ENCODE results near the gene KMT2A. TPM values are rescaled to one million over a fixed set of nuclear protein-coding genes. Genes with fewer than 3 reads are reported as not detected.

Gene KMT2A
- total RNA-seq, 1 experiment from 2014 or later = 62.0 TPM

GRCh38 chr11:118537409-118537980 is 101.2 kb downstream of the KMT2A start:
- H3K14ac ChIP-seq (ENCODE audit: insufficient read depth, low read length) = no peak overlapping the region
- H3K4ac ChIP-seq (ENCODE audit: low read depth, low read length) = no peak overlapping the region
- no peak overlapping the region for H2BK15ac ChIP-seq (ENCODE audit: low read depth, low read length)
- H4K5ac ChIP-seq (ENCODE audit: insufficient read length, low read depth, low read length) = no peak overlapping the region
- Mint-ChIP-seq H3K27me3 (ENCODE audit: low read depth) (no peaks in the 10 kb centered on the region), H3K36me3 (ENCODE audit: insufficient read depth in 1 of 3, low read depth in 3 of 3) (peaks cover 0 to 20% (median 15%) of the 10 kb centered on the region in 3 experiments; a peak in 6 of 7 replicates), H3K9me3 (no peaks in the 10 kb centered on the region), H3K4me1 (0 out of 4 replicates have a peak, but pooled peaks cover 0 to 3% of the 10 kb centered on the region in 2 experiments), H3K4me3 (no peak overlapping the region), H3K27ac (no peak overlapping the region)
- H3K27me3 ChIP-seq (ENCODE audit: insufficient read depth, low read length) = no peaks in the 10 kb centered on the region
- no peaks in the 10 kb centered on the region for H3K9me3 ChIP-seq (ENCODE audit: control insufficient read depth, low read depth, low read length)
- no peaks in the 10 kb centered on the region for H3K79me1 ChIP-seq (ENCODE audit: insufficient read depth, low read depth, low read length, poor library complexity, severe bottlenecking)
- no peak overlapping the region for H2AK5ac ChIP-seq (ENCODE audit: insufficient read length, low read length)
- no peak overlapping the region for H2BK12ac ChIP-seq (ENCODE audit: insufficient read length, low read depth, low read length)
- H4K20me1 ChIP-seq (ENCODE audit: control insufficient read depth, insufficient read depth, insufficient read length) = no peaks in the 10 kb centered on the region
- no peak overlapping the region for H2BK120ac ChIP-seq (ENCODE audit: low read depth, low read length, poor library complexity, severe bottlenecking)
- H3K23me2 ChIP-seq (ENCODE audit: insufficient read length, low read depth, low read length, poor library complexity, severe bottlenecking) = no peaks in the 10 kb centered on the region
- no peak overlapping the region for H2AFZ ChIP-seq (ENCODE audit: low read length)
- no peak overlapping the region for H4K91ac ChIP-seq (ENCODE audit: insufficient read length, low read depth, low read length)
- H3K79me2 ChIP-seq (ENCODE audit: insufficient read depth, low read length) = no peaks in the 10 kb centered on the region
- no peak overlapping the region for H4K8ac ChIP-seq (replicated peaks; ENCODE audit: insufficient read length, low read depth, low read length)
- H3K23ac ChIP-seq (ENCODE audit: insufficient read length, low read depth, low read length) = no peak overlapping the region
- H3T11ph ChIP-seq (ENCODE audit: low read length) = no peak overlapping the region
- DNase-seq = no peak
- H3K4me1 ChIP-seq (ENCODE audit: insufficient read depth, low read length) = no peaks in the 10 kb centered on the region
- H3K56ac ChIP-seq (ENCODE audit: insufficient read length, low read depth, low read length) = no peak overlapping the region
- no CpG with 5 or more reads among the region's 6 CpGs for WGBS (ENCODE audit: extremely low coverage, insufficient read length, low lambda C conversion rate)
- no peak for TF ChIP-seq CTCF (conservative IDR thresholded peaks at IDR 0.05)
- H3K18ac ChIP-seq (ENCODE audit: insufficient read length, low read depth, low read length) = no peak overlapping the region
- H3K9ac ChIP-seq (ENCODE audit: extremely low read depth, insufficient read length, low read length) = no peak overlapping the region
- H2BK5ac ChIP-seq (ENCODE audit: insufficient read length, low read length) = no peak overlapping the region
- no peak overlapping the region for H3K4me2 ChIP-seq (ENCODE audit: insufficient read depth, insufficient read length, low read length)
- H2BK20ac ChIP-seq (ENCODE audit: low read depth, low read length, poor library complexity, severe bottlenecking) = no peak overlapping the region
- no peak overlapping the region for H3K27ac ChIP-seq (ENCODE audit: insufficient read length, low read depth, low read length)
